ENCODE measurements around the gene TIMM17A.

The TIMM17A gene

DNA sequence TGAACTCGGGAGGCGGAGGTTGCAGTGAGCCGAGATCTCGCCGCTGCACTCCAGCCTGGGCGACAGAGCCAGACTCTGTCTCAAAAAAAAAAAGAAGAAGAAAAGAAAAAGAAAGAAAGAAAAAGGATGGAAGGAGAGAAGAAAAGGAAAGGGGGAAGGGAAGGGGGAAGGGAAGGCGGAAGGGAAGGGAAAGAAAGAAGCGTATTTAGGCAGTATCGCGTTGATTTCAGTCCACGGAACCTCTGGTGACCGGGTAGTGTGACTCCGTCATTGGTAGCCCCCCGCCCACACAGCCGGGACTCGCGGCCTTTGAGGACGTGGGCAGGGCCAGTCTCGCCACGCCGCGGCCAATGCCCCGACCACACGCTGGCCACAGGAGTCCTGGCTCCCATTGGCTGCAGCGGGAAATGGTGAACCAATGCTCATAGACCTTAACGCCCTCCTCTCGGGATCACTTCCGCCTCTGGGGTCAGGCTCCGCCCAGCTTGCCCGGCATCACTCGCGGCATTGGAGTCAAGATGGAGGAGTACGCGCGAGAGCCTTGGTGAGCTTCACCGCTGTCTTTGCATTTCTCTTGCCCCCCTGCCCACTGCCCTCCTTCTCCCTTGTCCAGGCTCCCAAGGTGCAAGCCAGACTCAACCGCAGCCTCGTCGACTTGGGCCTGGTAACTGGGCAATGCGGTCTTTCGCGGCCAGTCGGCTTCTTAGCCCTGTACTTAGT lies at the start of gene TIMM17A:
Gene TIMM17A, plus strand, starts transcription at position 495 of the 720 bp plus-strand sequence. Its CDS starts 24 bp downstream, at position 519.
- peak; percentile 98 for DNase-seq (ENCODE audit: low spot score)

DNA sequence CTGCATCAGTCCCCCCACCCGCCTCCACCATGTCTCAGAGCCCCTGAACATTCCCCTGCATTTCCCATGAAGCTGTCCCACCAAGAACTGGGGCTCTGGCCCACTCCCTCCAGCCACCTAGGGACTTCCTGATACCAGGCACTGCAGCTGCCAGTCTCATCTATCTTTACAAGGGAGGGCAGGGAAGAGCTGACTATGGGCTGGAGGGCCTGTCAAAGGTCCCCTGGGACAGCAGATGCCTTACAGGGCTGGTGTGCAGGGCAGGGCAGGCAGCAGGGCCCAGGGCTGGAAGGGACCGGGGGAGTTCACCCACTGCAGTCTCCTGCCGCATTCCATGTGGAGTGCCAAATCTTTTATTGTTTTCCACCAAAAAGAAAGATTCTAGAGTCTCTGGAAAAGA lies 49.0 kb upstream of the TIMM17A start:
- no peak for DNase-seq (ENCODE audit: low spot score)

DNA sequence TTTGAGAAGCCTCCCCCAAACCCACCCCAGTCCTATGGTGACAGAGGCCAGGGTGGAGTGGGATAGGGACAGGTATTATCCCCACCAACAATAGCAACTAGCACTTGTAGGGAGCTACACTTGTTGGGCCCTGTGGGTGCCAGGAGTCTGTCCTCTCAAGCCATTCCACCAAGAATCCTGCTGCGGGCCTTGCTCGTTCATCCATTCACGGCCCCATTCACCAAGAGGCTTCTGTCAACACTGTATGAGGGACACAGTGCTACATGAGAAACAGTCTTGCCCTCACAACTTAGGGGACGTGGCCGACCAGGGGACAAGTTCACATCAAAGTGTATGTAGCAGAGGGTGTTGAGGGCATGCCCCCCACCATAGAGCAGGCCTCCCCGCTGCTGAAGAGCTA lies 47.7 kb upstream of the TIMM17A start:
- DNase-seq (ENCODE audit: low spot score) = no peak

DNA sequence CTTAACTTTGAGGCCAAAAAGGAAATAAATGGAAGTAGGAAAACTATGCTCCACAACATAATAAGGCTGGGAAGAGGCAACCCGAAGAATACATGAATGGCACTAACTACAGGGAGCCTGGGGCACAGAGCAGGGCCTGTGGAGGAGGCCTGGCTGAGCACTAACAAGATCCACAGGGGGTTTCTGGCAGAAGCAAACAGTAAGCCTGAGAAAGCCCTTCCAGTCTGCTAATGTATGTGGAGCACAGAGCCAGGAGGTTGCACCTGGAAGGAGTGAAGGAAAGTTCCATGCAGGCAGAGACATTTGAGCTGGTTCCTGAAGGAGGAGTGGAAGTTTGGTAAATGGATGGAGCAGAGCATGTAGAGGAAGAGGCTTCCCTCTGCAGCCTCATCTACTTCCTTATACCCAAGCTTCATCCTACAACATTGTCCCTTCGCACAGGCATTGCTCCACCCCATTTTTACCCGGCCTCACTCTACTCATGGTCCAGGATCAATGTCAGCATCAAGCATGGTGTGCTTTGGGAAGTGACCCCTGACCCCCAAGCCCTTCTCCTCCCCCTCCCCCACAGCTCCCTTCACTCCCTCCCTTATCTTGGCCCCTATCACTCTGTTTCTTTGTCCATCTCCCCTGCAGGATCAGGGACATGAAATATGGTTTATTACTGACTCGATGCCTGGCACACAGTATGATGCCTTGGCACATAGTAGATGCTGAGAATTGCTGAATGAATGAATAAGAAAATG lies 43.3 kb upstream of the TIMM17A start:
- no peak for DNase-seq (ENCODE audit: low spot score)

DNA sequence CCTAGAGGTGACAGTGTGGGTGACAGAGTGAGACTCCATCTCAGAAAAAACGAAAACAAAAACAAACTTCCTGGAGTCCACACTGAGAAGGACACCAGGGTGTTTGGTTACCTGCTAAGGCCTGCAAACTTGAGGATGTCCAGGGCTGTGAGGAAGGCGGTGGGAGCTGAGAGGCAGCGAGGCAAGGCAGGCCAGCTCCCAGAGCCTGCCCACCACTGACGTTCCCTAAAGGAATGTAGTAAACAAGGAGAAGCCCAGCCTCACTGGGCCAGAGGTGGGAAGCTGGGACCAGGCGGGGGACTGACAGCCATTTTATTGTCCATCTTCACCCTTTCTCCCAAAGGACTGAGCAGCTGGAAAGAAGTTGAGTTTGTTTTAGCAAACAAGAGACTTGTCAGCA lies 42.5 kb upstream of the TIMM17A start:
- DNase-seq (ENCODE audit: low spot score) = no peak

DNA sequence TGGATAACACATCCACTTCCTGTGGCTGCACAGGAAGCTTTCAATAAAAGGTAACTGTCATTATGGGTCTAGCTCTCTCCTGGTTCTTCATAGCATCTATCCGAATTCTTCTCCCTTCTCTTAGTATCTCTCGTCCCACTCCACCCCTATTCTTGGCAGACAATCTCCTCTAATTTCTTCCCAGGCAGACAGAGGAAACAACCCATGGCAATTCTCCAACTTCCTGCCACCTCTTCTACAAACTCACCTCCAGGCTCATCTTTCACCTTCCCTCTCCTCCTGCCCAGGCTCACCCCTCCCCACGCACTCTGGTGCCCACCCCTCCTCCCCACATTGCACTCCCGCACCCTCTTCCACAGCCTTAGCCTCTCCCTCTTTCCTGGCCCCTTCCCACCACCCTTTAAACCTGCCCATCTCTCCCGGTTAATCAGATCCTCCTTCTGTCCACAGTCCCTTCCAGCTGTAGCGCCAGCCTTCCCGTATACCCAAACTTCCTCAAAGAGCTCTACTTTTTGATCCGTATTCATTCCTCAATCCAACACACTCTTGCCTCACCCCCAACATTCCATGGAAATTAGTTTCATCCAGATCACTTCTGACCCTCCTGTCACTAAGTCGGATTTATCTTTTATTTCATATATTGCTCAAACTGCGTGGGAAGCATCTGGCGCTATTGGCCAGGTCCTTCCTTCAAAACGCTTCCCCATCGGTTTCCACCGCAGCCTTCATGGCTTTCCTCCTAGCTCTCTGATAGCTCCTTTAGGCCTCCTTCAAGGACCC lies 40.7 kb upstream of the TIMM17A start:
- DNase-seq (ENCODE audit: low spot score) = no peak

DNA sequence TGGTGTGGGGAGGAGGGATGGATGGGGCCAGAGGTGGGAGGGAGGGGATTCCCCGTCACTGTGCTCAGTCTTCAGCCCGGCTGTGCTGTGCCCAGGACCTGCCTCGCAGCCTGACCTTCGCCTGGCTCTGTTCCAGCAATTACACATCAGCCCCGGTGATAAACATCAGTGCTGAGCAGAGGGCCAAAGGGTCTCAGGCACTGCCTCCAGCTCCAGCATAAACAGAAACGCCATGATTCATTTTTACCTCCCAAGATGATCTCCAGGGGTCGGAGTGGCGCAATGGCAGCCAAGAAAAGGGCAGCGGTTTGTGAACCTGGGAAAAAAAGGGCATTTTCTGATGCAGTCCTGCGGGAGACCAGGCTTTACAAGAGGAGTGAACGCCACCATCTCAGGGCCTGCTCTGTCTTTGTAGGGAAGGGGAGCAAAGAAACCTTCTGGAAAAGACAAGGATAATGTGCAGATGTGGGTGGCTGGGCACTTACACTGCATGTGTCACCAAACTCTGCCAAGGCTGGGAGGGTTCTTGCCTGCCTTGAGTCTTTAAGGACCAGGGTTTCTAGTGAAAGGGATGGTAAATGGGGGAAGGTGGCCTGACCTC lies 38.6 kb upstream of the TIMM17A start:
- no peak for DNase-seq (ENCODE audit: low spot score)

DNA sequence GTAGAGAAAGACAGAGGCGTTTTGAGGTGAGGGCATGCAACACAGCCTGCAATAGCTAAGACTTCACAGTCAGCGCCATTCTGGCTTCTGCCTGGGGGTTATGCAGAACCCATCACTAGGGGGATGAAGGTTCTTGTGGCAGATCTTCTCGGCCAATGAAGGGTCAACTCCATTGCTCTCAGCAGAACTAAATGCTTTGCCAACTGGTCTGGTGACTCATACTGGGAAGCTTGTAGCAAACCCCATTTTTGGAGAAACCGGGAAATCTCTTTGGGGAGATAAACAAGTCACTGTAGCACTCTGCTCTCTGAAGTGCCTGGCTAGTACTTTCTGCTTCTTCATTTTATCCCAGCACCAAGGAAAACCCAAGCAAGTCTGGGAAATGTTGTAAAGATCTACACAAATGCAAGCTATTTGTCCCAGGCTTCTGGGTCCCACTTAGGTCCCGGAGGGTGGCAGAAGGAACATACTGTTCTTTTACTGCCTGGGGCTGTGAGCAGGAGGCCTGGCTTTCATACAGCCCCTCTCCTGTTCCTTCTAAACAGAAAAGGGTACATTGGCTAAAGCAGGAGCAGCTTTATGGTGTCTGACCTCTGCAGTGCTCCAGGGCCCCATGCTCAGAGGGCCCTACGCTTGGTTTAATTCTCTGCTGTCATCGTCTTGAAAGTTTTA lies 37.8 kb upstream of the TIMM17A start:
- DNase-seq (ENCODE audit: low spot score) = no peak

DNA sequence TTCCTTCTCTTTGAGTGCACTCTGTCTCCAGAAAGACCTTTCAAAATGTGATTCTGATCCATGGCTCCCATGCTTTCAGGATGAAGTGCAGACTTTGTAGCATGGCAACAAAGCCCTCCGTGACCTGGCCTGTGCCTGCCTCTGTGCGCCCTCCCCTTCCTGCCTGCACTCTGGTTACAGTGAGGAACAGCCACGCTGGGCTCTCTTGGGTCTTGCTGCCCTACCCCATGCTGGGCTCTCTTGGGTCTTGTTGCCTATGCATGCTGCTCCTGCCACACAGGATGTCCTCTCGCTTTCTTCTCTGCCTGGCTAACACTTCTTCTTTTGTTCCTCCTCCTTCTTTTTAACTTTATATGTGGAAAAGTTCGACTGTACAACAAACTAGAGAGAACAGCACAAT lies 37.0 kb upstream of the TIMM17A start:
- DNase-seq (ENCODE audit: low spot score) = no peak

DNA sequence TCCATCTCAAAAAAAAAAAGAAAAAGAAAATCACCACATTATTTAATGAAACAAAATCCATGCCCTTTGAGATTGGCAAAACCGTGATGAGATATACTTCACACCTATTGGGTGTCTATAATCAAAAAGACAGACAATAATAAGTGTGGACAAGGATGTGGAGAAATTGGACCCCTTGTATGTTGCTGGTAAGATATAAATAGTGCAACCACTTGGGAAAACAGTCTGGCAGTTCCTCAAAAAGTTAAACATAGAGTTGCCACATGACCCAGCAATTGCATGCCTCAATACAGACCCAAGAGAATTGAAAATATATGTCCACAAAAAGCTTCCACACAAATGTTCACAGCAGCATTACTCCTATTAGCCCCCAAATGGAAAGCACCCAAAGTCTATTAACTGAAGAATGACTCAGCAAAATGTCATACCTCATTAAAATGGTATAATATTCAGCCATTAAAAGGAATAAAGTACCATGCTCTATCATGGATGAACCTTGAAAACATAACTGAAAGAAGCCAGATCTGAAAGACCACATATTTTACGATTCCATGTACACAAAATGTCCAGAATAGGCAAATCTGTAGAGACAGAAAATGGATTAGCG lies 33.2 kb upstream of the TIMM17A start:
- DNase-seq (ENCODE audit: low spot score) = no peak

DNA sequence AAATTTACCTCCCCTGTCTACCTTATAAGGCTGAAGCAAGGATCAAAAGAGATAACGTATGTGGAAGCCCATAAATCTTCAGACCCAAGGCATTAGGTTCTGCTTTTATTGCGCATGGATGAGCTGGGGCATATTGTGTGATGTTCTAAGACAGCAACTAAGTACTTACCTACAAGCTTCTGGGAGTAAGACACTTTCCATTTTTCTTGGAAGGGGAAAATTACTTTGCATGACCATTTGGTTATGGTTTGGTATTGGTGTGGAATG lies 30.1 kb upstream of the TIMM17A start:
- no peak for DNase-seq (ENCODE audit: low spot score)

DNA sequence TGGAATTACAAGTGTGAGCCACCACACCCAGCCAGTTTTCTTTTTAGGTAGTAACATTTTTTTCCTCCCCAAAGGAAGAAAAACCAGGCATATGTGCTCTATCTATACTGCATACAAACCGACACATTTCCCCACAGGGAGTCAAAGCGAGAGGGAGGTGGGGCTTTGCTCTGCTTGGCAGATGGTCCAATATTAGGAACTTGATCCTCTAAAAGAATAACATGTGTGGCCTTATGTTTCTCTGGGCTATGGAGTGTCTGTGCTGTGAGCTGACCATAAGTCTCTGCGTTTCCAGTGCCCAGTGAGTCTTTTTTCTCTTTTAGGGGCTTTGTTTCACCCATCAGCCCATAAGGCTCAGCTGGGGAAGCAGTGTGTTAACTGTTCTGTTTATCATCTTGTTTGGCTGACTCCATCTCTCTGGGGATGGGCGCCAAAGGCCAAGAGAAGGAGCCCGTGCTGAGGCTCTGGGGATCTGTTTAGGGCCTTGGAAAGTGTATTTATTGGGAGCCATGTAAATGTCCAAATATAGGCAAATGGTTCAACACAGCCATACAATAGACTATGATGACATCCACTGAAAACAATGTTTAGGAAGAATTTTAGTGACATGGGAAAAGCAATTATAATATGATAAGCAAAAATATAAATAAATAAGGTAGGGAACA lies 29.2 kb upstream of the TIMM17A start:
- no peak for DNase-seq (ENCODE audit: low spot score)

DNA sequence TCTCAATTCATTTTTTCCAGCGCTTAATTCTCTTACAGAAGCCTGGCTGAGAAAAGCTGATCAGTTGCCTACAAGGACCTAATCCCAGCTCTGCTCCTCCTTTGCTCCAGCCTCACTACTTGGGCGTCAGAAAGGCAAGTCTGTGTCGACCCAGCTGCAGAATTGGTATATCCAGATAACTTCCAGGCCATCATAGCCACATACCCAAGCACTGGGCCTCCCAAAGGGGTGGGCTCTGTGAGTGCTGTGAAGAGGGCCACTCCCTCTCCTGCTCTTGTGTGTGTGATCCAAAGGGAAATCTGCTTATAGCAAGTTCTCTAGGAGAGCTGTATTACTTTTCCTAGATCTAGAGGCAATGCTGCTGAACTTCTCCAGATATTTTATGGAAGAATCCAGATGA lies 27.0 kb upstream of the TIMM17A start:
- DNase-seq (ENCODE audit: low spot score) = no peak

DNA sequence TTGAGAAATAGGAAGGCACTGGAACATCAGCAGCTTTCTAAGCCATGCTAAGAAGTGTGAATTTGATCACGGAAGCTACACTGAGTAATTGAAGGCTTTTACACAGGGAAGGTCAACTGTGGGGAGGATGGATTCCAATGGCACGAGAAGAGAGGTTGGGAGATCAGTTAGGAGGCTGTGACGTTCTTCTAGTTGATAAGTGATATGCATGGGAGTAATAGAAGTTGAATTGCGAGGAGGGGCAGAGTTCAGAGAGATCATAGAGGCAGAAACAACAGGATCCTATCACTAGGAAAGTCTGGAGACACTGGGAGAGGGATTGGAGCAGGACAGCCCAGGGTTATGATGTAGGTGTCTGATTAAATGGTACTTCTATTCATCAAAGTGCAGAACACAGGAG lies 25.2 kb upstream of the TIMM17A start:
- no peak for DNase-seq (ENCODE audit: low spot score)

DNA sequence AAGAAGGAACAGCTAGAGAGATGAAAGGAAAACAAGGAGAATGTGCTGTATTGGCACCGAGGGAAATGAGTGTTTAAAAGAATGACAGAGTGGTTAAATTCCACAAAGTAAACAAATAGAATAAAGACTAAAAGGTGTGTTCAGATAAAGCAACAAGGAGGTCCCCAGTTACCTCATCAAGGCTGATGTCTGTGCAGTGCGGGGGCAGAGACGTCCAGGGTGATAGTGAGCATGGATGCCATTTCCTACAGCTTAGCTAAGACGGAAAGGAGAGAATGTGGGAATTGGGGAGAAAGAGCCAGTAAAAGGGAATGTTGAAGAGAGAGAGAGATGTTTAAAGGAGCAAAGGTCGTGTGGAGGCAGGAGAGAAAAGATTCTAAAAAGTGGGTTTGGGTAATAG lies 24.5 kb upstream of the TIMM17A start:
- DNase-seq (ENCODE audit: low spot score) = no peak

DNA sequence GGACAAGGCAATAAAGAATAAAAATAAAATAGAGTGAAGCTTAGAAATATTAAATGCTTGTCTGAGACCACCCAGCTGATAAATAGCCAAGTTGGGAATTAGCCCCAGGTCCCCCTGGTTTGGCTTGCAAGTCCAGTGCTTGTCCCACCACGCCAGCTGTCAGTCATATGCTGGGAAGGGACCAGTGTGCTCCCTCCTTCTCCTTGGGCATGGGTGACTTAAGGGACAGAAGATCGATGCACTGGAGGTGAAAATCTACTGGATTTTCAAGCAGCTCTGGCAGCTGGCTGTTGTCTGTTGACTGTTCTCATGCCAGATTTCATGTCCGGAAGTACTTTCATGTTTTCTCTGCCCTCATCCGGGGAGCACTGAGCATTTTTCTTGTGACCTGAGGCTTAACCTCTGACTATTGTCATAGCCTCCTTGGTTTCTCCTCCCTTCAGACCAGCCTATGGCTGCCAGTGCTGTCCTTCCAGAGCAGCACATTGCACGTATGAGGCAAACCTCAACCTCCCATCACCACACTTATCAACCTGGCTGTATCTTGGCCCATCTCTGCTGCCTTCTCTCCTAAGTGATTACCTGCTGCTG lies 21.4 kb upstream of the TIMM17A start:
- DNase-seq (ENCODE audit: low spot score) = no peak

DNA sequence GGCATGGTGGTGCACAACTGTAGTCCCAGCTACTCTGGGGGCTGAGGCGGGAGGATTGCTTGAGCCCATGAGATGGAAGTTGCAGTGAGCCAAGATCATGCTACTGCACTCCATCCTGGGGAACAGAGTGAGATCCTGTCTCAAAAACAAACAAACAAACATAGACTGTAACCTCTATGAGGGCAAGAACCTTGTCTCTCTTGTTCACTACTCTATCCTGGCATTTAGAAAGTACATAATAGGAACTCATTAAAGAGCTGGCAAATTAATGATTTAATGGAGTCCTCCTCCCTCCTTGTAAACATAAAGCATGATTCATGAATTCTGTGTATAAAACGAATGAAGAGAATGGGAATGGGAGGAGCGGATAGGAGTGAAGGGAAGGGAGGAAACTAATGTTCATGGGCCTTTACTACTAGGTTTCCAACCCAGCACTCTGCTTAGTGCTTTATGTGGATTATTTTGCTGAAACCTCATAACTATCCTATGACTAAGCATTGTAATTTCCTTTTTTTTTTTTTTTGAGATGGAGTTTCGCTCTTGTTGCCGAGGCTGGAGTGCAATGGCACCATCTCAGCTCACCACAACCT lies 17.6 kb upstream of the TIMM17A start:
- no peak for DNase-seq (ENCODE audit: low spot score)

DNA sequence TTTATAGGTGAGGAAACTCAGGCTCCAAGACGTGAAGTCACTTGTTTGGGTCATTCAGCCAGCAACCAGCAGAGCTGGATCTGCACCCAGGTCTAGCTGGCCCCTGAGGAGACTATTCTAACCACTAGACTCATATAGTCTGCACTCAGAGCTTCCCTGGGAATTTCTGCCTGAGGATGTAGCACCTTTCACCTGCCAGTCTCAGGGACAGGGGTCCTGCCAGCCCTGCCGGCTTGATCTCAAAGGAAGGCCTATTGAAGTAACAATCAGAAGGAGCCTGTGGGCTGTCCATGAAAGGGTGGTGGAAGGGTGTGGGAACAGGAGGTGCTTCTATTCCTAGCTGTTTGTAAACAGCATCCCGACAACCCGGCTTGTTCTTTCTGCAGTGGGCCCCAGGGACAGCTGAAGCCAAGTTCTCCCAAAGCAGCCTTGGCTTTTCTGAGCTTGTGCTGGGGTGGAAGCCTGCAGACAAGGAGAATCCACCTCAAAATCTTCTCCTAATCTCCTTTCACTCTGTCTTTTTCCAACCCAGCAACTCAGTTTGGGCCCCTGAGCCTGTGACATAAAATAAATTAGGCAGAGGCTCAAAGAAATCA lies 16.8 kb upstream of the TIMM17A start:
- DNase-seq (ENCODE audit: low spot score) = no peak

DNA sequence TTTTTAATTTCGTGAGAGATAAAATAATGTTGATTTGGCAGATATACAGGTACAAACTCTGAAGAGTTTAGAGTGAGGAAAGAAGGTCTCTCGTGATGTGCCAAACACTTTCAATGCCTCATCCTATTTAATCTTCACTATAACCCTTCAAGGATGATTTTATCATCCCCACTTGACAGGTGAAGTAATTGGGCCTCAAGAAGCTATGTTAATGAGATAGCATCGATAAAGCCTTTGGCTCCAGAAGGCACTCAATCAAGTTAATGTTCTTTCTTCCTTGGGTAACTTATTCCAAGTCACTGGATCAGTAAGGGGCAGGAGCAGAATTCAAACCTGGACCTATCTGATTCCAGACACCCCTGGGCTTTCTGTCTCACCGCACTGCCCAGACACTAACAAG lies 16.2 kb upstream of the TIMM17A start:
- no peak for DNase-seq (ENCODE audit: low spot score)

DNA sequence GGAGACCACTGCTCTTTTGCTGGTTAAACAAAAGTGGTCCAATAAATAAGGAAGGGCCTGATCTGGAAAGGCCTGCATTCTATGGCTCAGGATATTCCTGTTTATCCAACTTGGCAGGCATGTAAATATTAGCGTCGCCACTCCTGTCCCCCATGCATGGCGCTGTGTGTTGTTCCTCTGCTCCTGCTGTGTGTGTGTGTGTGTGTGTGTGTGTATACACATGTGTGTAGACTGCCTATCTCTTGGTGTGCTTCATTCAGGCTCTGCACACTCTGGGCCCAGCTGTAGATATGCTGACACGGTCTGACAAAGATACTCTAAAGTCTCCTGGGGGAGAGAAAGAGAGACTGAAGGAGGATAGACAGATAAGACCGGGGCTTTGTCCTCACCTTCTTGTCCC lies 15.7 kb upstream of the TIMM17A start:
- DNase-seq (ENCODE audit: low spot score) = no peak
